HG03039 (cell line): ENCODE results near the gene HMX2.

Source experiments
- ATAC-seq: cut with Tn5 transposase; IDR thresholded peaks from one replicate; pipeline ENCODE4 v1.9.1; 2021; ENCODE audit warnings: mild to moderate bottlenecking, moderate library complexity; ENCODE audit not compliant: unreplicated experiment

The HMX2 gene

DNA sequence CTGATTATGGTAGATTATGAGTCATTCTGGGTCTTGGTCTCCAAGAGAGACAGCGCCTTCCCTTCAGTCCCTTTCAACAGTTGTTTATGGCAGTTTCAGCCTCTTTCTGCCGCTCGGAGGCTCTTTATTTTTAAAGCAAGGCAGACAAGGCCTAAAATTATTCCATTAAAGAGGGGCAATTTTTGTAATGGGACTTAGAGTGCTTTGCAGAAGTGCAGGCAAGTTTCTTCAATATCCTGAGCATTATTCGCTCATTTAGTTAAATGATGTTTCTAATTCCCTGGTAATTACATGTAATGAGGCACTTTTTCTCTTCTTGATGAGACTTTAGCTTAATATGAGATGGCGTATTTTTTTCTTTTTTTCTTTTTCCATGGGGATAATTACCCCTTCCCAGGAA is 39.8 kb downstream of the HMX2 start:
- ATAC-seq = no peak

DNA sequence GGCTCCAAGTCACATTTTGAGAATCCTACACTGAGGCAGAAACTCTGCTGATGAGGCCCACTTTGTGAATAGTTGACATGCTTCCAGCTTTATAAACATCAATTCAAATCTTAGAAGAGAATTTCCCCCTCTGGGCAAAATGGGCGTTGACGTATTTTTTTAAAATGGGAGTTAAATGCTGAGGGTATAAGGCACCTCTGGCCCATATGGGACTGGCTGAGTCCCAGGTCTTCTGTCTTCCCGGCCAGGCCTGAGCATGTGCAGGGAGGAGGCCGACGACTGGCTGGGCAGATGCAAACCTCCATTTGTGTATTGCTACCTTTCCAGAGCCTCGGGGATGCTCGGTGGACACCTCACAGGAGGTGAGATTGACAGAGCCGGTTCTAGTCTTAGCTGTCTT is 44.0 kb downstream of the HMX2 start:
- no peak for ATAC-seq

DNA sequence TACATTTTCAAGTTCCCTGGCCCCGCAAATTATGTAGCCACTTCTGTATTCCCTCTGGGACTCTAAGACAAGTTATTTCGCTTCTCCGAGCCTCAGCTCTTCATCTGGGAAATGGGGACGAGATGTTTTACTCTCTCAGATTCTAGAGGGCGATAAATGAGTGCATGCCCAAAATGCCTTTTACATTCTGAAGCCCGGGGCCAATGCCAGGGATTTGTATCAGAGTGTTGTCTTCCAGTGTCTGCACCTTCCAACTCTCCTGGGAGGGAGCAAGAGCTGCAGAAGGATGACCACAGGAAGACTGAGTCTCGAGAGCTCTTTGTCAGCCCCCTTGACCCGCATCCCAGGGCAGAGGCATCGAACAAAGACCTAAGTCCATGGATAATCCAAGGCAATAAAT is 46.1 kb downstream of the HMX2 start:
- no peak for ATAC-seq
